Inflammatory macrophage (primary cell): ENCODE measurements around the gene SIRT7.
A peak's percentile ranks its signal among the peaks of the same experiment; 100 is the strongest.

ENCODE experiments used
- DNase-seq, 2 donors: peaks; one replicate each; pipeline ENCODE4 v3.0.0-alpha.2; 2020 to 2022

The SIRT7 gene

DNA sequence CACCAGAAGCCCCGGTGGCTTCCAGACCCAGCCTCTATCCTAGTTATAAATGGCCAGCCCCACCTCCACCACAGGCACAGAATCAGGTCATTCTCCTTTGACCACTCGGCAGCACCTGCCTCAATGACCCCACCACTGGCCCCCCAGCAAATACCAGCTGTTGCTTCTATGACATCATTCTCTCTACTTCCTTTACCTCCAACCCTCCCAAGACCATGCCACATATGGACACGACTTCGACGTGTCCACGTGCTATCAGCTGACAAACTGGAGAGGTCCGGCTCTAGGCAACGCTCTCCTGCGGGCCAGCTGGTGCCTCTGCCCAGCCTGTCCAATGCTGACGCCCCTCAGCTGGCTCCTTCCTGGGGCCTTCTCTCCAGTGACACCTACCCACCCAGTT, 32.5 kb downstream of the SIRT7 start:
- DNase-seq: no peak

DNA sequence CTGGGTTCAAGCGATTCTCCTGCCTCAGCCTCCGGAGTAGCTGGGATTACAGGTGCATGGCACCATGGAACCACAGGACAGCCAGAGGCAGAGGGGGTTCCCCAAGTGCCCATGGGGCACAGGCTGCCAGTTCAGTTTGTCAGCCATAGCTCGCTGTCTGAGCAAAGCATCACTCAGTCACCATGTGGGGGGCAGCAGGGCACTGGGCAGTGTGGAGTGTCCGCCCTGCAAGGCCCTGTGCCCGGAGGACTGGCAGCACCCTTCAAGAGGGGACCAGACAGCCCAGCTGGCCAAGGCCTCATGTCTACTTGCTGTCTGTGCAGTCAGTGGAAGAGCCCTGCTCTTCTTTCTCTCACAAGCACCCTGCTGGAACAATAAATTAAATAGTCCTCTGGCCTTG, 33.0 kb downstream of the SIRT7 start:
- DNase-seq: no peak

DNA sequence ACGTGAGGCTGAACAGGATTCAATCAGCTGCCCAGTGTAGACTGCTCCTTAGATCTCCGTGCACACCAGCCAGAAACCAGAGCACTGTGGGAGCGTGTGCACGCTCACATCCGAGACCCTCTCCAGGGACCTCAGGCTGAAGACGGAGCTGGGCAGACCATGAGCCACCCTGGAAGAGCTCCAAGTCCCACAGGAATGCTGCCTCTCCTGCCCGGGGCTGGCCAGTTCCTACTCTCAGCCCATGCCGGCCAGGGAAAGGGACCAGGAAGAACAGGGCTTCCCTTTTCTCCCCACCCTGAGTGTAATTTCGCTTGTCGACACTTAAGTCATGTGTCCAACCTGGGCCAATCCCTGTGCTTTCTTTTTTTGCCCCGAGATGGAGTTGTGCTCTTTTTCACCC, 33.5 kb downstream of the SIRT7 start:
- DNase-seq: no peak

DNA sequence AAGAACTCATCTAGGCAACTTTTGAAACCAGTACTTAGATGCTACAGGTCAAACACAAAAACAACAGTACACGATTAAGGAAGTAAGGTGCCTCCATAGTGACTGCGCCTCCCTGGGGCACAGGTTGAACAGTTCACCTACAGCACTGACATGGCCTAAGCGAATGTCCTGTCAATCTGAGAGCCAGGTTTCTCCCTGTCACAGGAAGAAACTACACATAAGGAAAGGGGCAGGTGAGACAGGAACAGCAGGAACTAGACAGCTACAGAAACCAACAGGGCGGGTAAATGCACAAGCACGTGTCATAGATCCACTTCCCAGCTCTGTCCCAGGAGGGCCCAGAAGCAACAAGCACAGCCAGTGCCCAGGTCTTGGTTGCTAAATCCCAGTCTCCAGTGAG, 38.9 kb downstream of the SIRT7 start:
- DNase-seq: no peak

DNA sequence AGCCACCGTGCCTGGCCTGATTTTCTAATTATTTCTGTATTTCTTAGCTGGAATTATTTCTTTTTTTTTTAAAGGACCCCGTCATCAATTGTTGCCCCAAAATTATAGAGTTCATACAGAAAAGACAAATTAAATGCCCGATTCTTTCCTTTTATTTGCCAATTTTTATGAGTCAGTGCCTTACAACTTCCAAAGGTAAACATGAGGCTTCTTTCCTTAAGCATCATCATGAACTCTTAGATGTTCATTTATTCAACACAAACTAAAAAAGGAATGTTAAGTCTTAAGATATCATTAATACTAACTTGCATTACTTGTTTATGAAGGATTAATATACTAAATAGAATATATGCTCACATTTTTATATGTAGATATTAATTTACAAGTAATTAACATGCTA, 39.7 kb downstream of the SIRT7 start:
- DNase-seq: no peak

DNA sequence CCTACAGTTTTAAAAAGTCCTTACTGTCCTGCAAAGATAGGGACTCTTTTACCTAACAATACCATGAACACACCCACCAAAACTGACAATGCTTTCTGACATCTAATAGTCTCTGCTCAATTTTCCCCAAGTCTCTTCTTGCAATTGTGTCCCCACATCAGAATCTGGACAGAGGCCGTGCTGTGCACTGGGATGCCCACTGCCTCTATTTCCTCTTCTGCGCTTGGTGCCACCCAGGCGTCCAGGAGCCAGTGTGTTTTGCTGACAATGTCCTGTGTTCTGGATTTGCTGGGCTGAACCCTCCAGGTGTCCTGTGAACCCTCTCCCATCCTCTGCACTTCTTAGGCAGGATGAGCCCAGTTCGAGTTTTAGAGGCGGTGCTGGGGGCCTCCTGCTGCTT, 40.4 kb downstream of the SIRT7 start:
- no peak for DNase-seq

DNA sequence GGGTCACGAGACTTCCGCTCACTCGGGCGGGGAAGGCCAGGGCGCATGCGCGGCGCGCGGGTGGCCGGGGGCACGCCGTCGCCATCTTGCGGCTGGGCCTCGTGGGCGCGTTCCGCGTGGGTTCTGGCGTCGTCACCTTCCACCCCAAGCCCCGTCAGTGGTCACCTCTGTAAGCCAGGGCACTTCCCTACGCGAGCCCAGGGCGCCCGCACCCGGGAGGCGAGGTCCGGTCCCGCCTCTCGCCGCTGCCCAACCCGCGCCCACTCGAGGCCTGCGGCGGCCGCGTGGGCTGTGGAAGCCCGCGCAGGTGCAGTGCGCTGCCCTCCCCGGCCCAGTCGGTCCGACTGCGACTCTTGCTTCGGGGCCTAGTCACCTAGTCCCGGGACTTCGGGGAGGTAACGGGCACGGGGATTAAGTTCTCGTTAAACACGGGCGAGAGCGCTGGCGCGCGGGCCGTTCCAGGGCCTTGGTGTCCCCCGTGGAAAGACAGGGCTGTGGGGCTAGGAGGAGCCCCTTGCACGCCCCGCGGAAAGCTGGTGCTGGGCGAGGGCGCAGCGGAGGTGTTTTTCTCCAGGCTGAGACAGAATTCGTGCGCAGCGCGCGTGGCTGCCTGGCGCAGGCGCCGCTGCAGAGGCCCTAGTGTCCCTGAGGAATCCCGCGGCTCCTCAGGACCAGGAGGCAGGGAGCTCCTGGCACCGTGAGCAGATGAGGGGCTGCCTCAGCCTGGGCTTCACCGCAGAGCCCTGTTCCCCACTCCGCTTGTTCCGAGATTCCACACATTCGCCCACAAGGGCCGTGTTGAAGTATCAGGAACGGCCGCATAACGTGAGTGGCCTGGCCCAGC, 46.4 kb downstream of the SIRT7 start:
- DNase-seq: peak; percentile 95 to 97

DNA sequence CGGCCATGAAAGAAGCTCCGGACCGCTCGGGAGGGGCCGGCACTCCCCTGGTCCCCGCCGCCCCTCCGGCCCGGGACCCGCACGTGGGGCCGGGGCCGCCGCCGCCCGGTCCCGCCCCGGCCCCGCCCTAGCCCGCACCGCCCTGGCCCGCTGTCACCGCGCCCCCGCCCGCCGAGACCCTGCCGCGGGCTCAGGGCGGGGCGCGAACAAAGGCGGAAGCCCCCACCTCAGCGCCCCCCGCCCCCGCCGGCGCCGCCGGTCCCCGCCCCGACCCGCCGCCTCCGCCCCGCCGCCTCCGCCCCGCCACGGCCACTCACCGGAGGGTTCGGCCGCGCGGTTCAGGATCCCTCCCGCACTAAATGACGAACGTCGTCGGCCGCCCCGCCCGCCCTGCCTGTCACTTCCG, 47.0 kb downstream of the SIRT7 start, which contains the start of gene ARHGDIA:
TSS of gene ARHGDIA (minus strand) at position 357 of the 406 bp plus-strand sequence. CDS start 1,407 bp downstream, outside the sequence.
- DNase-seq: no peak

DNA sequence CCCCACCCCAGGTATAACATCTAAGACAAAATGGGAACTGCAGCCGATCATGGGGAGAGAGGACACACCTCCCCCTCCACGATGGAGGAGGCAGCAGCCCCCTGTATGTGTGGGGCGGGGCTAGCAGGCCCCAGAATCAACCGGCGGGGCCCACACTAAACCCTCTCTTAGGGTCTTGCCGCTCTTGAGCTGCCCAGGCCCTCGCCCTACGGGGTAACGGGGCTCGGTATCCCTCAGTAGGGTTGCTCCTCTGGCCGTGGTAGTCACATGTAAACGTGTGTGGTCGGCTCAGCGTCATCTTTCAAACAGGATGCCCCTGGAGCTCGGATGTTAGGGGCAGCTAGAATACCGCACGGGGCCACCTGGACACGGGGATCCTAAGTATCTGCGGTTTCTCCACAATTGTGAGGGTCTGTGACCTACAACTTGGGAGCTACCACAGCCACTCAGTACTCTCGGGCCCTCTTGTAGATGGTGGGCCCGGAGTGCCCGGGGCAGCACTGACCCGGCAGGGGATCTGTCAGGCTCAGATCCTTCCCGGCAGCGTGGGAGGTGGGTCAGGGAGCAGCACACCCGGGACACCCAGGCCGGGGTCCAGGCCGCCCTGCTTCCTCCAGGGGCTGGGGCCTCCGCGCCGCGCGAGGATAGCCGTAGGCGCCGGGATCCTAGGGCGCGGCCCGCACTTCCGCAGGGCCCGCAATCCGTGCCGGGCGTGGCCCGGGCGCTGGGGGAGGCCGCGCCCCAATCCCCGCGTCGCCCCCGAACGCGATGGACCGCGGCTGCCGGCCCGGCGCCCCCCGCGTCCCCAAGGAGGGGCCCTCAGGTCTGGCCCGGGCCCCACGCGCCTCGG, 47.6 kb downstream of the SIRT7 start:
- peak; percentile 54 to 72 for DNase-seq

DNA sequence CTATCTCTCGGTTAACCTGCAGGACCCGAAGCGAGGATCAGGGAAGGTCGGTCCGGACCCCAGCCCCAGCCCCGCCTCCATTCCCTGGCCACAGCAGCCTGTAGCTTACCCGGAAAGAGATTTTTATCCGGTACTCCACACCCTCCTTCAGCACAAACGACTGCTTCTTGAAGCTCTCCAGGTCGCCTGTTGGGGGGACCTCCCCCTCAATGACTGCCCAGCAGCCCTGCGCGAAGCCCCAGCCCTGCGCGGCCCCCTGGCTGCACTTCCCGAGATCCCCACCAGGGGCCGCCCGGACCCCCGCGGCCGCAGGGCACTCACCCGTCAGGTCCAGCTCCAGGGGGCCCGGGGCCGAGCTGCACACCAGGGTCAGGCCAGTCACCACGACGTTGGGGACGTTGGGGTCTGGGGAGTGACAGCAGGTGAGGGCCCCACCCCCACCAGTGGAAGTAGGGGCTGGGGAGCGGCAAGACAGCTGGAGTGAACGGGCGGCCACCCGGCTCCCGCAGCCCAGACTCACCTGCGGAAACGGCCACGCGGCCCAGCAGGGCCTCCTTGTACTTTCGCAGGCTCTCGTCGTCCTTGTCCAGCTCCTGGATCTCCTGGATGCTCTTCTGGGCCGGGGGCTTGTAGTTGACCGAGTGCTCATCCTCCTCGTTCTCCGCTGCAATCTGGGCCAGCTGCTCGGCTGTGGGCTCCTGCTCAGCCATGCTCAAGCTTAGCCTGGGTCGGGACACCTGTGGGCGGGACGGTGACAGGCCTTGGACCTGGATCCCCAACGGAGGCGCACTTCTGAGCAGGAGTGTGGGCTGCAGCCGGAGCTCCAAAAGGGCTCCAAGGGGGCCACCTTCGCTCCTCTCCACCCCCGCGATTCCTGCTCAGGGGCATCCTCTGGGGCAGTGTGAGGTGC, 48.5 kb downstream of the SIRT7 start:
- DNase-seq: peak in 1 of 2 donors; percentile 11

DNA sequence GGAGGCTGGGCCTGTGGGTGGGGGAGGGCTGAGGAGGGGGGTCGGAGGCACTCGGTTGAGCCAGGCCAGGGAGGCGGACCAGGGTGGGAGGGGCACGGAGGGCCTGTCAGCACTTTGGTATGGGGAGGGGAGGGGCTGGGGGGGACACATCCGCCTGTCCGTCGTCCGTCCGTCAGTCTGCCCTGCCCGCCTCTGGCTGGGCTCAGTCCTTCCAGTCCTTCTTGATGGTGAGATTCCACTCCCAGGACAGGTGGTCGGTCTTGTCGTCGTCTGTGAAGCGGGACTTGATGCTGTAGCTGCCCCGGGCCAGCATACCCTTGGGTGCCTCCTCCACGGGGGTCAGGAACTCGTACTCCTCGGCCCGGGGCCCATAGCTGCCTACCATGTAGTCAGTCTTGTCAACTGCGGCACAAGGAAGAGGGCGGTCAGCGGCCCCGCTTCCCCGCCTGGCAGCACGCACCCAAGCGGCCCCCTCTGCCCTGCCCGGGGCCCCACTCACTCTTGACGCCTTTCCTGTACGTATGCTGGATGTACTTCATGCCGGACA, 49.2 kb downstream of the SIRT7 start:
- no peak for DNase-seq

DNA sequence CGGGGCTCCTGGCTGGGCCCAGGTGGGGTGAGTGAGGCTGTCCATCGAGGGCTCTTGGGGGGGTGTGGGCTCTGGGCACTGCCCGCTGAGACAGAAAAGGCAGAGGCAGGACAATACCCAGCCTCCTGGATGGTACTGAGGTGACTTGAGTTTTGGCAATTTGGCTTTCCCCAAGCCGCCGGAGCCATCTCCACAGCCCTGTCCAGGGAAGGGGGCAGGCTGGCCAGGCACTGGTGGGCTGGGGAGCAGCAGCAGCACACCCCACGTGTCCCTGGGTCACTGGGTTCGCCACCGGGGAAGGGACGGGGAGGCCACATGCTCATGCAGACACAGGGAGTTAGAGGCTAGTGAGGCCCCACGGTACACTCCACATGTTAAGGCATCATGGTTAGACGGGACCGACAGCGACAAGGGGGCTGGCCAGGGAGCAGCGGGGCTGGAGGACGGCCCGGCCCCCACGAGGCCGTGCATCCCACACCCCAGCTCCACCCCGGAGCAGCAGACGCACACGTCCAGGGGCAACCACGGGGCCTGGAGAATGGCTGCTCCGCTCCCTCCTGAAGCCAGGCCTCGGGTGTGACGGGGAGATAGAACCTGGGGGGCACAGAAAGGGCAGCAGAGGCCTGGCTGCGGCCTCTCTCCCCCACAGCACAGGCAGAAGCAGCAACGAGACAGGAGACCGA, 49.8 kb downstream of the SIRT7 start:
- DNase-seq: no peak

DNA sequence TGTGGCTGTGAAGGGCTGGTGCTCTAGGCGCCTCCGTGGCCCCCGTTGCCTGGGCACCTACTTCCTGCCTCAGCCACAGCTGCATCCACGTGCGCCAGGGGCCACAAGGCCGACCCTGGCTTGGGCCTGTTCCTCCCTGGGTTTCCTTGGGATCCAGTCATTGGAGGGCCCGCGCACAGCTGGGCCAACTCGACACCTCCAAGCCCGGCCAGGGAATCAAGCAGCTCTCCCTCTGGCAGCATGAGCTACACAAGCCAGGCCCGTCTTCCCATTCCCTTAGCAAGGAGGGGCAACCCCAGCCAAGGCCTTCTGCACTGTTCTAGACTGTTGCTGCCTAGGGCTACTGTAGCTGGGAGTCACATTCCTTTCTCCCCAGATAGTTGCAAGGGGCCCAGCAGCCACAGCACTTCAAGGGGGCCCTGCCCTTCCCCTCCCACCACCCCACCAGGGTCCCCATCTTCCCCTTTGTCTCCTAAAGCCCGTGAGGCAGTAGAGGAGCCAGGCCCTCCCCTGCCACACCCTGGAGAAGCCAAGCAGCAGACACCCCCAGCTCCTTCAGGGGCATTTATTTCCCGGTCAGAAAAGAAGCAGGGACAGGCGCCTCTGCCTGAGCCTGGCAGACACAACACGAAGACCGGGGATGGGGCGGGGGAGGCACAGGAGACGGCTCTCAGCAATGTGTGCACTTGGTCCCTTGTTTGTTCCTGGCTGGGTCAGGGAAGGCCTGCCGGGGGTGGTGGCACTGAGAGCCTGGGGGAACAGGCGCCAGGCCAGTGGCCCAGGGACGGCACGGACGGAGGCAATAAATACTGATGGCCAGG, 50.6 kb downstream of the SIRT7 start:
- DNase-seq: peak in 1 of 2 donors; percentile 14

DNA sequence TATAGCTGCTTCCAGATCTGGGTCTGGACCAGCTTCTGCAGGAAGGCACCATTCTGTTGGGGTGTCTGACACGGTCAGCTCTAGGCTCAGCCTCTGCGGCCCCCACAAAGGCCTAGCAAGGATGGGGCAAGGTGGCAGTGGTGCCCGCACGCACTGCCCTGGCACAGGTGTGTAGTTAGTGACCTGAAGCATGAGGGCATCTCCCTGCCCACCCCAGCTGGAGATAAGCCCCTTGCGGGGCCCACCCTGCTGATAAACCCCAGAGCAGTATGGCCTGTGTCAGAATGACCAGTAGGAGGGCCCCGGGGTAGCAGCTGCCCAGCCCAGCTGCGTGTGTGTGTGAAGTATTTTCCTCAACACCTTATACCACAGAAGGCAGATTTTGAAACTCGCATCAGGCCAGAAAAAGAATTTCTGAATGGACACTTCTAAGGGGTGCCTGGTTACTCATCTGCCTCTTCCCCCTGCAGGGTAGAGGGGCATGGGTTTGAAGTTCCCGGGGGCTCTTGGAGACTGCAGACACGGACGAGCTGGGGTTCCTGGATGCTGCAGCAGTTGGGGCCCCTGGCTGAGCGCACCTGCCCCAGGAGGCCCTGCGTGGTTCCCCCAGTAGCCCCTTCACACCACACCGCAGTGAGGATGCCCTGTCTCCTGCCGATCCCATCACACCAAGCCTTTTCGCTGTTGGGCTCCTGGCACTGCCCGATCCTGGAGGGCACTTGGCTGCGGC, 51.4 kb downstream of the SIRT7 start:
- peak in 1 of 2 donors; percentile 8 for DNase-seq

DNA sequence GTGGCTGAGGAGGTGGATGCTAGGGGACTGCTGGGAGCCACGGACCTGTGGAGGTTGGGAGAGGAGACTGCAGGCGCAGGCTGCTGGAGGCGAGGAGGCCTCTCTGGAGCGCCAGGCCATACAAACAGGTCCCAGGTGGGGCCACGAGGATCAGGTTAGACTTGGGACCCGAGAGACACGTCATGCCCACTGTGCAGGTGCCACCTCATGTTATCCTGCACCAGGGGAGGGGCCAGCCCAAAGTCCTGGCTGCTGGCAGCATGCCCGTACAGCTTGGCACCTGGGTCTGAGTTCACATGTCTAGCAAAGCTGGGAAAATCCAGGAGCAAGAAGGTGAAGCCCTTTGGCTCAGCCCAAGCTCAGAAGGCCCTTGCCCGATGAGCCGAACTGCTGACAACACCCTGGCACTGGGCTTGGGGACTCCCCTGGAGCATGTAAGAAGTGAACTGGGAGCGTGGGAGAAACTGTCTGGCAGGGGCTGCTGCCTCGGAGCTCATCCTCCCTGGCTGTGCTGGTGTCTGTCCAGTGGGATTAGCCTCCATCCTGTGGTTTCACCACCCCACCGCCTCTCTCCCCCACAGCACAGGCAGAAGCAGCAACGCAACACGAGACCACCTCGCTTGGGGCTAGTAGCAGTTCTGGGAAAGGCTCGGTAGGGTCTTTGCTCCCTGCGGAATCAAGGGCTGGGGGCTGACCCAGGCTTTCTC, 52.1 kb downstream of the SIRT7 start:
- no peak for DNase-seq

DNA sequence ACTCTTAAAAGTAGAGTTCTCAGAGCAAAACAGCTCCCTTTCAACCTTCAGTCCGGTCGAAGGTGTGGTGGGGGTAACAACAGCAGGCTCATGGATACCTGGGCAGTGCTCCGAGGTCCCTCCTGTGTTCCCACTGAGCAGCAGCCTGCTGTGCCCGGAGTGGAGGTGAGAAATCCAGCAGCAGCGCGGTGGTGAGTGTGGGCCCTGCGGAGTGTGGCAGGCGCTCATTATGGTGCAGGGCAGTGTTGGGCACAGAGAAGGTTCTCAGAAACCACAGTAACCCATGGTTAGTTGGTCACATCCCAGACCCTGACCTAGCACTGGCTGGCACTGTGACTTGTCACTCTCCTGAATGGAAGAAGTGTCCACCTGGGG, 52.6 kb downstream of the SIRT7 start:
- no peak for DNase-seq

DNA sequence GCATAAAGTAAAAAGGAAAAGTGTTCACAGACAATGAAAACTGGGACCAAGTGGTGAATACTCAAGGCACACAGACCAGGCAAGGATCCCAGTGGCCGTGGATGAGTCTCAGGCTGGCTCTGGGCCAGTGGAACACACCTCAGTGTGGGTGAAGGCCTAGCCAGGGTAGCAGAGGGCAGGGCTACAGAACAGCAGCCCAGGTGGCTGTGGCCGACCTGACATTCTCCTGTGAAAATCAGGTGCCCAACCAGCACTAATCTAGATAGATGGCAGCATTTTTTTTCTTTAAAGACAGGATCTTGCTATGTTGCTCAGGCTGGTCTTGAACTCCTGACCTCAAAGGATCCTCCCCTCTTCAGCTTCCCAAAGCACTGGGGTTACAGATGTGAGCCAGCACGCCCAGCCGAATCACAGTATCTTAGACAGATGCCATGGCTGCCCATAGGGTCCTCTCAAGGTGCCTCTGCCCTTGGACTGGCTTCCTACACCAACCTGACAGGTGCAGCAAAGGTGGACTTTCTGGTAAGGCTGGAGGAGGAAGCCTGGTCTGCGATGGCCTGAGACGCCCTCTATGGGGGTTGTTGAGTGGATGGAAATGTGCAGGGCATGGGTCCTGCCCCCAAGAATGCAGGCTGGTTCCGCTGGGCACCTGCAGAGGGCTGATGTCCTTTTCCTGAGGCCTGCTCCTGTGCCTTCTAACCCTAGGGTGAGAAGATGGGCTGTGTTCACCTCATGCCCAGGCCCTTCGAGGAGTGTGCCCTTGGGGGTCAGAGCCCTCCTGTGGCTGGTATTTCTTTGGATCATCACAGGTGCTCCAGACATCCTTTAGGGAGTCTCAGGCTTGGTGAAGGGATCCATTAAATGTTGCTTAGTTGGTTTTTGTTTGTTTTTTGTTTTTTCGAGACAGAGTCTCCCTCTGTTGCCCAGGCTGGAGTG, 53.9 kb downstream of the SIRT7 start:
- DNase-seq: no peak

DNA sequence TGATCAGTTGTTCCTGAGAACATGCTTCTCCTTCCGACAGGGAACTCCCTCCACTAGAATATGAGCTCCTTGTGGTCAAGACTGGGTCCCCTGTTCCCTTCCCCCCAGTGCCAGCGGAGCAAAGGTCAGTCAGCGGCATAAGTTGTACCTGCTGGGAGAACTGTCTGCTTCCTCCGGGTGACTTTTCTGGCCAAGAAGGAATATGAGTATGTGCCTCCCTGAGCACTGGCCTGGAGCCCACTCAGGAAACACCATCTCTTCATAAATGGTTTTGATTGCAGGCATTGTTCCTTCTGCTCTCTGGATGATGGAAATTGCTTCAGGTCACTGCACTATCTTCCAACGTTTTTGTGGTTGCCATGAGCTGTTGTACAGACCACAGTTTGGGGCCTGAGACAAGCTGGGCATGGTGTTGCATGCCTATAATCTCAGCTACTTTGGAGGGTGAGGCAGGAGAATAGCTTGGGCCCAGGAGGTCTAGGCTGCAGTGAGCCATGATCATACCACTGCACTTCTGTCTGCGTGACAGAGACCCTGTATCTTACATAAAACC, 54.8 kb downstream of the SIRT7 start:
- DNase-seq: no peak
